SU-DHL-6 (cell line): Measurements from ENCODE around the gene GABRE.

Experiments used
- H2AFZ ChIP-seq: fragments of 200-600 bp; sonication (generic); 2 replicates; pipeline ENCODE4 v1.6.1; 2014; ENCODE audit warnings: low read depth, mild to moderate bottlenecking, moderate library complexity, mixed read lengths, antibody characterized with exemption, low read length; ENCODE audit not compliant: severe bottlenecking
- H3F3A ChIP-seq: fragments of 200-600 bp; shearing (Covaris generic); 2 replicates; pipeline ENCODE4 v1.6.0; 2016; ENCODE audit warnings: antibody characterized with exemption, mild to moderate bottlenecking; ENCODE audit not compliant: insufficient read depth
- H3K27ac ChIP-seq: fragments of 200-600 bp; sonication (generic); 2 replicates; pipeline ENCODE4 v1.5.1; 2016; ENCODE audit warnings: low read depth, mild to moderate bottlenecking, low read length, moderate library complexity, mixed read lengths
- H3K27me3 ChIP-seq: fragments of 200-600 bp; sonication (generic), shearing (Covaris generic); 2 replicates; pipeline ENCODE4 v1.6.0; 2014; ENCODE audit warnings: mild to moderate bottlenecking, low read length
- H3K36me3 ChIP-seq: fragments of 200-600 bp; sonication (generic); 2 replicates; pipeline ENCODE4 v1.6.1; 2014; ENCODE audit warnings: mild to moderate bottlenecking, low read length, mixed read lengths
- H3K4me2 ChIP-seq: fragments of 300-600, 200-600 bp; shearing (Covaris generic), sonication (generic); 2 replicates; pipeline ENCODE4 v1.6.0; 2014; ENCODE audit warnings: low read length, low read depth, mild to moderate bottlenecking; ENCODE audit not compliant: poor library complexity, severe bottlenecking
- H3K4me3 ChIP-seq: fragments of 200-600 bp; sonication (generic); 2 replicates; pipeline ENCODE4 v1.5.1; 2014; ENCODE audit warnings: antibody characterized with exemption, low read length, mild to moderate bottlenecking, mixed read lengths; ENCODE audit not compliant: insufficient read depth, poor library complexity, severe bottlenecking
- H3K79me2 ChIP-seq: fragments of 200-600 bp; sonication (generic); 2 replicates; pipeline ENCODE4 v1.6.1; 2014; ENCODE audit warnings: mild to moderate bottlenecking, low read length, moderate library complexity; ENCODE audit not compliant: insufficient read depth
- H3K9ac ChIP-seq: fragments of 200-600 bp; sonication (generic); 2 replicates; pipeline ENCODE4 v1.7.0; 2014; ENCODE audit warnings: mild to moderate bottlenecking, low read length
- H3K9me2 ChIP-seq: fragments of 200-600 bp; sonication (generic); replicated peaks from 2 replicates; pipeline ENCODE4 v1.6.1; 2014; ENCODE audit warnings: low read length; ENCODE audit not compliant: insufficient read depth
- H3K9me3 ChIP-seq: fragments of 200-600 bp; sonication (generic); 2 replicates; pipeline ENCODE4 v1.6.1; 2014; ENCODE audit warnings: low read length, mixed read lengths; ENCODE audit not compliant: insufficient read depth
- H4K20me1 ChIP-seq: fragments of 200-600 bp; sonication (generic); 2 replicates; pipeline ENCODE4 v1.6.1; 2014; ENCODE audit warnings: low read depth, mild to moderate bottlenecking, antibody characterized with exemption, low read length, moderate library complexity, mixed read lengths
- CTCF ChIP-seq: fragments of 200-600 bp; sonication (generic); IDR thresholded peaks from one replicate; pipeline ENCODE4 v1.5.1; 2017; ENCODE audit warnings: antibody characterized with exemption, mild to moderate bottlenecking, low read length, moderate library complexity; ENCODE audit not compliant: insufficient read depth, poor library complexity, severe bottlenecking
- EZH2phosphoT487 ChIP-seq: fragments of 200-600 bp; sonication (generic), shearing (Covaris generic); conservative IDR thresholded peaks from 2 replicates; pipeline ENCODE4 v1.6.1; 2018; ENCODE audit warnings: mild to moderate bottlenecking, antibody characterized with exemption, low read length, moderate library complexity, mixed read lengths

The GABRE gene

GRCh38 chrX:151929126-151929525 lies 45.4 kb downstream of the GABRE start:
- Histone ChIP-seq H4K20me1 (no peaks in the 10 kb centered on the region), H3K4me2 (no peak overlapping the region), H3K27me3 (no peaks in the 10 kb centered on the region), H3K79me2 (no peaks in the 10 kb centered on the region), H3K4me3 (no peak overlapping the region), H3F3A (no peaks in the 10 kb centered on the region), H3K9me3 (no peaks in the 10 kb centered on the region), H3K9me2 (no peaks in the 10 kb centered on the region), H3K36me3 (no peaks in the 10 kb centered on the region), H2AFZ (no peak overlapping the region), H3K9ac (no peak overlapping the region), H3K27ac (no peak overlapping the region)
- TF ChIP-seq EZH2phosphoT487 (no peak), CTCF (no peak)

- Histone ChIP-seq H3K4me2 (no peak overlapping the region), H3K27ac (no peak overlapping the region), H3K9ac (no peak overlapping the region), H3K79me2 (no peaks in the 10 kb centered on the region), H3K36me3 (no peaks in the 10 kb centered on the region), H2AFZ (no peak overlapping the region), H4K20me1 (no peaks in the 10 kb centered on the region), H3K9me2 (no peaks in the 10 kb centered on the region), H3K9me3 (no peaks in the 10 kb centered on the region), H3F3A (no peaks in the 10 kb centered on the region), H3K4me3 (no peak overlapping the region), H3K27me3 (no peaks in the 10 kb centered on the region)
- TF ChIP-seq EZH2phosphoT487, result no peak
- TF ChIP-seq CTCF, result no peak
These were observed 50.8 kb downstream of the GABRE start for GRCh38 chrX:151923648-151924047.

GRCh38 chrX:151922692-151923091 lies 51.8 kb downstream of the GABRE start:
- no peak for TF ChIP-seq EZH2phosphoT487
- TF ChIP-seq CTCF, result no peak
- H3K4me3 ChIP-seq, result no peak overlapping the region
- no peaks in the 10 kb centered on the region for H3K36me3 ChIP-seq
- no peaks in the 10 kb centered on the region for H3F3A ChIP-seq
- H3K79me2 ChIP-seq, result no peaks in the 10 kb centered on the region
- H4K20me1 ChIP-seq, result no peaks in the 10 kb centered on the region
- no peak overlapping the region for H2AFZ ChIP-seq
- no peaks in the 10 kb centered on the region for H3K9me2 ChIP-seq
- H3K9ac ChIP-seq, result no peak overlapping the region
- H3K27ac ChIP-seq, result no peak overlapping the region
- no peaks in the 10 kb centered on the region for H3K27me3 ChIP-seq
- H3K9me3 ChIP-seq, result no peaks in the 10 kb centered on the region
- no peak overlapping the region for H3K4me2 ChIP-seq

- Histone ChIP-seq H3F3A (no peaks in the 10 kb centered on the region), H3K36me3 (no peaks in the 10 kb centered on the region), H4K20me1 (no peaks in the 10 kb centered on the region), H3K4me3 (no peak overlapping the region), H3K9me3 (no peaks in the 10 kb centered on the region), H3K4me2 (no peak overlapping the region), H3K9ac (no peak overlapping the region), H3K9me2 (no peaks in the 10 kb centered on the region), H2AFZ (no peak overlapping the region), H3K27me3 (no peaks in the 10 kb centered on the region), H3K79me2 (no peaks in the 10 kb centered on the region), H3K27ac (no peak overlapping the region)
- TF ChIP-seq EZH2phosphoT487 (no peak), CTCF (no peak)
These were observed 52.6 kb downstream of the GABRE start for GRCh38 chrX:151921866-151922265.
